Right renal pelvis (tissue), 4 donors: Measurements from ENCODE around the gene SHTN1. TPM values are rescaled to one million over a fixed set of nuclear protein-coding genes. Genes with fewer than 3 reads are reported as not detected.

Experiments used
- DNase-seq, 4 donors: peaks; one replicate each; pipeline ENCODE4 v3.0.0-alpha.2; 2013; ENCODE audit warnings: low read depth in 4 of 4, low spot score in 3 of 4, missing footprints in 1 of 4
- polyA plus RNA-seq, 4 donors: library from polyadenylated mRNA; unstranded; fragments of 120-200 nt; gene quantifications; one replicate each; pipeline ENCODE4 v1.2.1, GENCODE V29; 2013; ENCODE audit not compliant: insufficient read length in 4 of 4

Gene SHTN1
- polyA plus RNA-seq, 4 donors, result 19.8 to 27.8 (median 25.0) TPM

DNA sequence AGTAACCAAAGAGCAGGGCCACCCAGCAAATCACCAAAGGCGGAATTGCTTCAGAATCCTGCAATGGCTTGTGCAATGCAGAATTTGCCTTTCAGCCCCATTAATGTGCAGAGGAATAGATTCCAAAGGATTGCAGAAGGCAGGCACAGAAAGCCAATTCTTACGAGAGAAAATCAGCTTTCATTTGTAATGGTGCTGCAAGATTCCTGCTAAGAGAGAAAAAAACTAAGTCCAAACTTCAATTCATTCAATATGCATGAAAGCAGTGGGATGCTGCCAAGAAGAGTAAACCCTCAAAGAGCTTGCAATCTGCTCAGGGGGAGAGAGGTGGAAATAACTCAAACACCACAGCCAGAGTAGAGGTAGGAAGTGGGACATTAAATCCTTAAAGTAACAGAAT, 85.3 kb downstream of the SHTN1 start:
- no peak for DNase-seq

DNA sequence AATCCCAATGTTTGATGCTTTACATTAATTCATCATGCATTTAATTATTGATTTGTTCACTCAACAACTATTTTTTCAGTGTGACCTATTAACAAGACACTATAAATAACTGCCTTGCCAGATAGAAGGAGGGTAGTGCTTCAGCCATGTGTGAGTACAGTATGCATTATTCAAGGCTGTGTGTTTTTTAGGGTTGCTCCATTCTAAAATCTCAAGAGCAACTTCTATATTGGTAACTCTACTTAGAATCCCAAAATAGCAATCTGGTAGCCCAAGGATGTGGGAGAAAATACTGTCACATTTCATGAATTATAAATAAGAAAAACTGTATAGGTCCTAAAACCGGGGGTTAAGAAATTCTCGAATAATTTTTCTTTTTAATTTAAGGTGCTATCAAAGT, 85.8 kb downstream of the SHTN1 start:
- no peak for DNase-seq

DNA sequence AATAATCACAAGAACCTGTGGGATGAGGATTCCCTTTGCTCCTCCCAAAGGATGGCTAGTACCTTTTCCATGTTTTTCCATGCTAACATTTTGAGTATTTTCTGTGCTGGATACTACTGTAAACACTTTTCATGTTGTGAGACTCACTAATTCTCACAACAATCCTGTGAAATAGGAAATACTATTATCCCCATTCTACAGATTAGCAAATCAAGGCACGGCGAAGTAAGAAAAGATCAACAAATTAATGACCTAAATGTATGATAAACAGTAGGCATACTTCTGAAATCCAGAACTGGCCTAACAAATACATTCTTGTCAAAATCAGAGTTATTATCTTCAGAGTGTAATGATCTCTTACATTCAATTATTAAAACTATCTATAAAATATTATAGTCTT, 86.4 kb downstream of the SHTN1 start:
- no peak for DNase-seq

DNA sequence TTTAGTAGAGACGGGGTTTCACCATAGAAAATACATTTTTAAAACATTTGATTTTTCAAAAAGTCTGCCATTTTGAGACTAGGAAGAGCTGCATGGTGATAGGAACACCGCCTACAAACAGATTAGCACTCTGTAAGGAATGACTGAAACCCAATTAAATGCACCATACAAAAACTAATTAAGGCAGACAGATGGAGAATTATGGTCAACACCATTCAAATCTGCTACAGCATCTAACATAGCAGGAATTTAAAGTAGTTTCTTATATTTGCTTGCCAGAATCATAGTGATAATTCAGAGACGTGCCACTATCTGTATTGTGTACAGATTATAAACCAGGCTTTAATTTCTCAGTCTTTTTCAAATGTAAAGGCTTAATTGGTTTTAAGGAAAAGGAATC, 87.5 kb downstream of the SHTN1 start:
- DNase-seq, result no peak

DNA sequence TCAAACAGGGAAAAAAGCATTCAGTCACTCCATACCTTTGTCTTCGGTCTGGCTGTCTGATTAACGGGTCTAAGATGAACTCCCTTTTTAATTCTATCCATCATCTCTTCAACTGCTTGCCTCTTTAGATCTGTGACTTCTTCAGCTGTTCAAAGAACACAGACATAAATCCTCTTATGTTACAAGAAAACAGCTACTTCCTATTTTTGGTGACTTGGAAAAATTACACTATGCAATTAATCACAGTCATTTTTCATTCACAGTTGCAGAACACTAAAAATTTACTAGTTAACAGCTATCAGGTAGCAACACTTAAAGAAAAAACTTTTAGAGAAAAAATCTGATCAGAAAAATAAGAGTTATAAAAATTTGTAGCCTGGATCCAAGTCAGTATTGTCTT, 89.6 kb downstream of the SHTN1 start:
- no peak for DNase-seq

DNA sequence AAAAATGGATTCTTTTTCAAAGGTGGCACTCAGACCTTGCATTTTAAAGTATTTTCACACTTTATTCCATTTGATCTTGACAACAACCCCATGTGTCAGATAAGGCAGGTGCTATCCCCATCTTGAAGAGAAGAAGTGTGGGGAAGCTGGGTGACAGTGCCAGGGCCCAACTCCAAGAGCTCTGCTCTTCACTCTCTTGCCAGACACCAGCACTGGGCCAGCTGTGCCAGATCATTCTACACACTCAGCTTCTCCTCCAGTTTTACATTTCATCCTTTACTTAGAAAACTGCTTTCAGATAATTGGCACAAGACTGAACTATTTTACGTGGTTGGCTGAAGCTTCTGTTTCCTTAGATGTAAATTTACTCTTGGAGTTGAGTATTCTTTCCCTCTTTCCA, 91.3 kb downstream of the SHTN1 start:
- DNase-seq, result no peak

DNA sequence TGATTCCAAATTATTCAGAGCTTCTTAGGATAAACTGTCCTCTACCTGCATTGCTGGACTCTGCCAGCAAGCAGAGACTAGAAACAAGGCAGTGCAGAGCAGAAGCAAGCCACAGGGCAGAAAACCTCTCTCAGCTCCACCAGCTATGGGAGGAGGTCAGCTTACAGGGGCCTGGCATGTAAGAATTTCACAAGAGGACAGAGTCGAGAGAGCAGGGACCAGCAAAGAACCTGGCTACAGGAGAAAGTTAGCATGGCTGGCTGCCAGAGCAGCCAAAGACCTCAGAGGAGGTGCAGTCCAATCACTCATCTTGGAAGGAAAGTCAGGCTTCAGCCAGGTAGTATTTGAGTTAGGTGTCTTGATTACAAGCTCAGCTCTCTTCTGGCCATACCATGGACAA, 92.8 kb downstream of the SHTN1 start:
- no peak for DNase-seq

DNA sequence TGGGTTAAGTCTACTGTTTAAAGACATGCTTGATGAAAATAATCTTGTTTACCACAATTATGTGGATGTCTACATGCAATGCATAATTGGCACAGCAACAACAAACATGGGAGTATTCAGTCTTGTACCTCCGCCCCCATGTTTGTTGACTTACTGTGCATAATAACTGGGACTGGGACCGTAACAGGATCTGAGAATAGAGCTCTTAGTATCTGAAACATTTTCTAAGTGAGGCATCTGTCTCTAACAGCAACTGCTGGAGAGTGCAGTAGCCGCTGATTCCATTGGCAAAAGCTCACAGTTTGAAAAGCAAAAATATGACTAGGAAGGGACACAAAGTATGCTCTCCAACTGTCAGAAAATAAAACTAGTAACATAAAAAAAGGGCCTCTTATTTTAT, 94.1 kb downstream of the SHTN1 start:
- DNase-seq, result no peak

DNA sequence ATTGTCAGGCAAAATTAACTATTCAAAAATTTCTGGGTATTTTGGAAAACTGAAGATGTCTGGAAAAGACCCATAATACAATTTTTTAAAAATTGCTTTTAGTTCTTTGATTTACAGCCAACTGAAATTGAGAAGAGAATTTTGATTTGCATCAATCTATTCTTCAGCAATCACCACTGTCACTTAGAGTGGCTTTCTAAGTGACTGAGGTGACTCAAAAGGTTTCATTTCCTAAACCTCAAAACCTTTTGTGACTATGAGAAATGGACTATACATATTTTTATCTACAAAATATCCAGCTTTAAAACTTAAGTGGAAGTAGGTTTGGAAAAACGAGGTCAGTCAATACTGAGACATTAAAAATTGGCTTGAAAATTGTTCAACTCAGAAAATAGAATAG, 95.7 kb downstream of the SHTN1 start:
- no peak for DNase-seq

DNA sequence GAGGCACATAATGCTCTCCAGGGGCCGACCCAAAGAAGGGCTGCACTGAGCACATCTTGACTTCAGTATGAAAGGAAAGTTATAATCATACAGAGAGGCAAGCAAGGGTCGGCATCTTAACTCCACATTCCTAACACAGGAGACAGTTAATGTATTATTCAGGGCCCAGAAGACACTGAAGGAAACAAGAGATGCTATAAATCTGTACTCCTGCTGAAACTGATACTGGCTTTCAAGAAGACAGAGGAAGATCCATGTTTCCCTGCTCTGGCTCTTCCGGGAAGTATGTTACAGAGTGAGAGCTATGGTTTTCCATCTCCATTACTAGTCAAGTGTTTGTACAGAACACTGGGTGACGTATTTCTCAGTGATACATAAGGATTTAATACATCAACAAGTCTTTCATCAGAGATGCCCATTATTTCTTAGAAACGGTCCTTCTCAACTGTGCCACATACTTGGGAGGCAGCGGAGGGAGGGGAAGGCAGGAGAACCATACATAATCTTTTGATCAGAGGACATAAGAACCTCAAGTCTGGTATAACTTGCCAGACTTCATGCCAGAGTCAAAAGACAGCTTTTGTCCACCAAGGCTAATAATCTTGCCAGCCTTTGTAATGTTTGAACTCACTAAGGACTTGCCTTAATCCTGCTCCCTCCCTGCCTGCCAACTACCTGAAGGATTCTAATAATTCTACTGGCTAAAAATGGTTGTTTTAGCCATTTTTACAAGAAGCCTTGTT, 97.6 kb downstream of the SHTN1 start:
- no peak for DNase-seq

DNA sequence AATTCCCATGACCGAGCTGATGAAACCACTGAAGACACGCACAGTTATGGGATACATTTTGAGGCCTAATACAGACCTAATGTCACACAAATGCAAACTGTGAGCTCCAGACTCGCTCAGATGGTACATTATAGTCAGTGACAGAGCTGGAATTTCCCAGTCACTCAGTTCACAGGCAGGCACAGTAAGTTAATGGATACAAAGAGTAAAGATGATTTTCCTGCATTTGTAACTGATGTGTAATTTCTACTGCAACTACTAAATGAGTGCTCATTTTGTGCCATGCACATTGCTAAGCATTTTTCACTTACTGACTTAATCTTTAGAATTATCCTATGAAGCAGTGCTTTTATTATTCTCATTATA, 99.2 kb downstream of the SHTN1 start:
- DNase-seq, result no peak

DNA sequence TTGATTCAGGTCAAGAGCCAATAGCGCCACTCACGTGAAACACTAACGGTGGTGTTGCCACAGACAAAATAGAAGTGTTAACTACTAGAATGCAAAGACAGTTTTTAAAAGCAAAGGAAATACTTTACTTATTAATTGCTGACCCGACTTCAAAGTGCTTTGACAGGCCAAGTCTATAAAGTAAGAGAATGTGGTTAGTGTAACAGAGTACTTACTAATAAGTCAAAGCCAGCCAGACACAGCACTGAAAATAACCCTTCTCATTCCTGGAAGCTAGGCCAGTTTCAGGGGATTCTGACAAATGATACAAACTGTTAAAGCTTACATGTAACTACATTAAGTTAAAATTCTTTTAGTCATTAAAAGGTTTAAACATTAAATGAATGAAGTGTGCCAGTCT, 105.4 kb downstream of the SHTN1 start:
- peak in 1 of 4 donors; percentile 56 for DNase-seq

DNA sequence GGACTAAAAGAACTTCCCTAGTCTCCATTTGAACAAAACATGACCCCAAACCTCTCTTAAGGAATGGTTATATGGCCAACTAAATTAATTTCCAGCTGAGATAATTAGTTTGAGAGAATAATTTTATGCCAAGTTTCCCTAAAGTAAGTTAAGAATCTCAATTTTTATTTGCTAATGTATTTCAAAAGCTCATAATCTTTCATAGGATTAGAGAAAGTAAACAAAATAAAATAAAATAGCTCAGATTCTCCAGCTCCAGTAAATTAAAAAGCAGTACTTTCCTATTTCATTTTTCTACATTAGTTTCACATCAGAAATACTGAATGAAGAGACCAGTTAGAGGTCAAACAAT, 111.3 kb downstream of the SHTN1 start:
- no peak for DNase-seq

DNA sequence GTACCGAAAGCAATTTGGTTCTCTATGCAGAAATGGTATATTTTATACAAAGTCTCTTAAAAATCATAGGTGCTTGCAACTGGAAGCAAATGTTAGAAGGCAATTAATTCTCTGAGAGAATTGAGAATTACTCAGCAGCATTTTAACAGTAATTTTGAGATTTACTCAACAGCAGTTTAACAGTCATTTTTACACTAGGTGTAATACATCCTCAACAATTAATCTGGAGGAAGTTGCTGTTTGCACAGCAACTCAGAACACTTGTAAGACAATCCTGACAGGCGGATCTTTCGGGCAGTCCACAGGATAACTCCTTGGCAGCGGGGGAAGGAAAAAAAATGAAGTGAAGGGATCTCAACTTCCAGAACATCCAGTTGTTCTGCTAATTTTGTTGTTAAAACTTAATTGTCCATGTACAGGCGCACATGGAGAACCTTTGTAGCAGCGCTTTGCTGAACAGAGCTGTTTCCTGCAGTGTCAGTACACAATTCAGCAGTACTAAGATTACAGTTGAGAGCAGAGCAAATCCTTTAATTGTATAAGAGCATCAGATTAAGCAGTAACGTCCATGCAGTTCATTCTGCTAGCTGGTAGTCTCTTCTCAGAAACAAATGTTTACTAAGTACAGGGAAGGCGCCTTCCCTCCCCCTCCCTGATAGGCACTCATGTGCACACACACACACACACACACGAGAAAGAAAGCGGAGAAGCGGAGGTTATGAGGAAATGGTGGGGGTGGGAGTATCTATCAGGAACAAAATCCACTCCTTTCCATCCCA, 111.9 kb downstream of the SHTN1 start:
- DNase-seq, result peak in 1 of 4 donors; percentile 27

DNA sequence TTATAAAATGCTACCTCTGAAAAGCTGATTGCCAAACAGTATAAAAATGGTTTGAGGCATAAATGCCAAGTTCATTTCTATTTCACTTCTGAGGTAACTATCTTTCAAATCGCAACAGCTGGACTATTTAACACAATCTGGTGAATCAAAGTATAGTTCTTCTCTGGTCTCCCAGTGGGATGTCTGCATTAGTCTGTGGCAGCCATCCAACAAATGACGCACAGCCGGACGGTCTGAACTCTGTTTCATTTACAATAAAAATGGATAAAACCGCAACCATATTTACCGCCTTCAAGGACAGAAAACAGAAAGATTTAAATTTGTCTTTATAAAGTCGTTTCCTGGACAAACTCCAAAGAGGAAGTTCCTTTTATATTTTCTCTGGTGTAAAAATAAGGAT, 113.8 kb downstream of the SHTN1 start:
- DNase-seq, result peak; percentile 49 to 64 (median 50)

DNA sequence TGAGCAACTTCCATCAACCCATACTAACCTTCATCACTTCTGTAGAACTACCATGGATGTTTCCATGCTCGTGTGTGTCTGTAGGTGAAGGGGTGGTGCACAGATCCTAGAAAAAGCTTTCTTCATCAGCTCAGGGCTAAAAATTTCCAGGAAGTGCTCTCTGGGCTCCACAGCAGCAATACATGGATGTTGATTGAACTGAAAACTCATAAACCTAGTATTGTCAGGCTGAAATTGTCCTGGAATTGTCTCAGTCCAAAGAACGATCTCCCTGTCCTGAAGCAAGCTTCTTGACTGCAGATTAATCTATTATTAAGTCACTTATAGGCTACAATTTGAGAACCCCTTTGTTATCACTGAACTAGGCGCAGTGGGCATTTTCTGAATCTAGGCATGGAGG, 115.9 kb downstream of the SHTN1 start:
- no peak for DNase-seq

DNA sequence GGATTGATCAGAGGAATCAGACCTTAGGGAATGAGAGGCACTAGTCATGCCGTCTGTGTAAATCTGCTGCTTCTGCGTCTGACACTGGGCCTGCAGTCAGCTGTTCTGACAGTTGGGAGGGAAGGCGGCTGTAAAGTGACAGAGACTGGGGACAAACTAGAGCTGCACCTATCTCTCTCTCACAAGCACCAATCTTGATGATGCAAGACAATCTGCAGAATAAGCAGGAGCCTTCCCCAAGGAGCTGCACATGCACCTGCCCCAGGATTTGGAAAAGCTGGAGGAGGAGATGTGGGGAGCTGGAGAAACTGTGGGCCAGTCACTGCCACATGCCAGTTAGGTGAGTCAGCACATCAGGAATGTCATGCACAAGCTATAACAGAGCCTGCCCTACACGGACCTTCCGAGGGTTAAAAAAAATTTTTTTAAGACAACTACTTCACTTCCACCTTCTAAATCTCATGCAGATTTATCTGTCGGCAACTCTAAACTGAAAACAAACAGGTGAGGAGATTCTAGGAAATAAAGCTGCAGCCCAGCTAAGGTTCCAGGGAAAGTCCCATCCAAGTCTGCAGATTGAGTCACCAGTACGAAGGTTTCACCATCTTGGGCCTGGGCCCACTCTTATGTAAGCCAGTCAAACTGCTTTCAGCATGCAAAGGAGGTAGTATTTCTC, 116.5 kb downstream of the SHTN1 start:
- DNase-seq, result no peak

DNA sequence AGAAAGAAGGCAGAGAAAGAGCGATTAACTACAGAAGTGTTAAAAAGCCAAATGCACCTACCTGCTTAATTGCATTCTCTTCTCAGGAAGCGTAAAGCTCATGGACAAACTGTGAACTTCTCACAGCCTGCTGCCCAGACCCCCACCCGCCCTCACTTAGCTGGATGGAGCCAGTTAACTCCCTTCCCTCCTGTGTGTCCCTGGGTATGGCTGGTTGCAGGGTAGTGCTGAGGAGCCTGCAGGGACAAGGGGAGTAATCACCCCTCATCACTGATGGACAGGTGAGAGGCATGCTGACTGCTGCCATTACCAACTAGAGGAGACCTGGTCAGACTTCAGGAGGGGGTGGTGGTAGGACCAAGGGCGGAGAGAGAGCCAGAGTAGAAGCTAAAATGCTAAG, 118.2 kb downstream of the SHTN1 start:
- DNase-seq, result no peak

DNA sequence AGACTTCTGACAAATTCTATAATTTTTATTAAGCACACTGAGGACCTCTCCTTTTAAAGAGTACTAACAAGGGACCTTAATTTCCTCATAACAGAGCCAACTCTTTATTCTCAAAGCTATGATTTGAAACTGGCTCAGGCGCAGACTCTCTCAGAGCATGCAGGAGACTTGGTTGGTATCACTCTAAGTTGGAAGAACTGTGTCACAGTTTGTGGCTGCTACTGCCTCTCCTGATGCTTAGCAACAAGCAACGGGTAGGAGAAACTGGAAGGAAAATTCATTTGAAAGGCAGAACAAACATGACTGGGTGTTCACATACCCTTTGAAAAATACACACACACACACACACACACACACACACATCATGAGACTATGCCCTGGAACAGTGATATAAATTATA, 122.3 kb downstream of the SHTN1 start:
- no peak for DNase-seq

DNA sequence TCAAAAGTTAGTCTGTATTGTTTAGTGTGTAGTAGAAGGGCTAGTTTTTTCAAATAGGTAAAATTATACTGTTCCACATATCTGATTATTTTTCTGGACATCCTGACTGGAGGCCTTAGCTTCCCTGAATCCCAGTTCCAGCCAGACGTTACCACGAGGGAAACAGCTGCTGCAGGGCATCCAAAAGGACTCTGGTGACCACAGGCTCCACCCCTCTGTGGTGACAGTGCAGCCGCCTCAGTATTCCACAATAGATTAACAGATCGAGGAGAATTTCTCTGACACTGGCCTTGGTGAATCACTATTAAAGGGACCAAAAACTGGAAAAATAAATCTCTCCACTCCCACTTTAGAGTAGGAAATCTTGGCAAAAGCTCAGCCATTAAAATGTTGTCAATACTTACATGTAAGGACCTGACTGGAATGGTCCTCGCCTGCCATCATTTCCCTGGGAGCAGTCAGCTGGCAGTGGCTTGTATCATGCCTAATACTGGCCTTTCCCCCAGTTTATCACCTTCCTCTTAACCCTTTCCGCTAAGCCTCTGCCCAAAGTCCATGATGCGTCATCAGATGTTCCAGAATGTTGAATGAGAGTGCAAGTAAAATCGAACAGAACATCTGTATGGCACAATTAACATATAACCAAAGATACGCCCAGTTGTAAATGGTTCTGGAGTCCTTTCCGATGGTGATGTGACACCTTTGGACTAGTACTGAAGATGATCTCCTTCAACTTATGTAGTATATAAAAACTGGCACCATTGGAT, 124.1 kb downstream of the SHTN1 start:
- DNase-seq, result no peak

DNA sequence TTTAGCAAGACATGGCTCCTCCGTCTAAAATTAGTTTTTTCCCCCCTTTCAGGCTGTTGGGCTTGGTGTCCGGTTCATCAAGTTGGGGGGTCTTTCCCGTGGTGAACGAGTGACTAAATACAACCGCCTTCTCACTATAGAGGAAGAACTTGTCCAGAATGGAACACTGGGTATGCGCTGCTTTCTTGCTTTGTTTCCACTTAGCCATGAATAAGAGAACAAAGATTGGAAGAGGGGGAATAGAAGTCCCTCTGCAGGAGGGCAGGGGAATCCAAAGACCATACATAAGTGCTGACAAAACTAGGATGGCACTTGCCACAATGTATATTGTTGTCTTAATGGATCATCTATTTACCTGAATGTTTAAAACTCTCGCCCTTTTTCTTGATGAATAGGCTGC, 125.2 kb downstream of the SHTN1 start:
- DNase-seq, result no peak
